NCI-H1930 (cell line): ENCODE results near the gene RBM8A.

ENCODE experiments used
- DNase-seq, 2 experiments: peaks; one replicate each; lab custom pipeline; 2025; lab: John Stamatoyannopoulos, UW

Gene RBM8A

GRCh38 chr1:145884675-145885074, 42.6 kb downstream of the RBM8A start:
- DNase-seq: no peak

- DNase-seq: peak; percentile 79 to 87
Measured at GRCh38 chr1:145879775-145880174, 47.5 kb downstream of the RBM8A start.

GRCh38 chr1:145878724-145879123, 48.6 kb downstream of the RBM8A start:
- no peak for DNase-seq

GRCh38 chr1:145877923-145878486, 49.3 kb downstream of the RBM8A start:
- DNase-seq: no peak

GRCh38 chr1:145874646-145875045, 52.6 kb downstream of the RBM8A start:
- DNase-seq: no peak

- no peak for DNase-seq
Measured at GRCh38 chr1:145871994-145872924, 55.0 kb downstream of the RBM8A start.
